Activated CD8-positive, alpha-beta memory T cell treated with anti-CD3 and anti-CD28 coated beads, Interleukin-2, amount 50 U/mL, for 4 hours (primary cell): ENCODE measurements around the gene SEZ6.

Source experiments
- DNase-seq: peaks from one replicate; pipeline ENCODE4 v3.0.0-alpha.2; 2020

Gene SEZ6

DNA sequence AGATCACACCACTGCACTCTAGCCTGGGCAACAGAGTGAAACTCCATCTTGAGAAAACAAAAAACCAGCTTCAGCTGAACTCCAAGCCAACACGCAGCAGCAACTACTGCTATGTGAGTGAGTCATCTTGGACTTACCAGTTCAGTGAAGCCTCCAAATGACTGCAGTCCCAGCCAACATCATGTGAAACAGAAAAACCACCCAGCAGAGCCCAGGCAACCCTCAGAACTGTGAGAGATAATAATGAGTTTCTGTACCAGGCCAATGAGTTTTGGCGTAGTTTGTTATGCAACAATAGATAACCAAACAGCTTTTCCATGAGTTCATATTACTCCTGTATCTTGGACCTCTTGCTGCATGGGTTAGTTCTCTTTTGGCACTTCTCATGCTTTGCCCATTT is 77.8 kb downstream of the SEZ6 start:
- peak; percentile 26 for DNase-seq

DNA sequence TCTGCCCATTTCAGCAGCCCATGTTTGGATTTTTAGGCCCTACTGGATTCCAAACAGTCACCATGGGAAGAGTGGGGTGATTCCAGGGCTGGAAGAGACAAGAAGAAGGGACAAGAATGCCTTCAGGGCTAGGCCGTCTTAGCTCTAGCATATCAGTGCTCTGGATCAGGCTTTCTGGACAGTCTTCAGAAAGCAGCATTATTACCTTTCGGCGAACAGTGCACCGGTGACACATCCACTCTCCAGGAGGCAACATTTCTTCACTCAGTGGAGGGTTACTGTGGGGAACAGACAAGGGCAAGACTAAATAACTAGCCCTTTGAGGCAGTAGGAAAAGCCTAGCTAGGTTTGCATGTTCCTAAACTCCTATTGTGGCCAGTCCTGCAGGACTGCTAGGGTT is 79.0 kb downstream of the SEZ6 start:
- no peak for DNase-seq

DNA sequence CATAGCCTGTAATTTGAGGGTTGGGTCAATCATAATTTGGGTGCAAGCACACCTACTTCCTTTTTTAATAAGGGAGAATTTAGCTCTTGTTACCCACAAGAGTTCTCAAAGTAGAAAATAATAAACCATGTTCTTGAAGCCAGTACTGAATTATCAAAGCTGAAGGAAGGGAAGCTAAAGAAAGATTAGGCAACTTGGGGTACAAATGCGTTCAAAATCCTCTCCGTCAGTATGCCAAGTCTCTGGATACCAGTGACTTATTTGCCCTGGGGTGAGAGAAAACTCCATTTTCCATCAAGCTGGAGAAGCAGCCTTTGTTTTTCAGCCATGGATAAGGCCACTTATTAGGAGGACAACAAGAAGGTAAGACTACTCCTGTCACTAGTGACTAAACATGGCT is 79.5 kb downstream of the SEZ6 start:
- no peak for DNase-seq

DNA sequence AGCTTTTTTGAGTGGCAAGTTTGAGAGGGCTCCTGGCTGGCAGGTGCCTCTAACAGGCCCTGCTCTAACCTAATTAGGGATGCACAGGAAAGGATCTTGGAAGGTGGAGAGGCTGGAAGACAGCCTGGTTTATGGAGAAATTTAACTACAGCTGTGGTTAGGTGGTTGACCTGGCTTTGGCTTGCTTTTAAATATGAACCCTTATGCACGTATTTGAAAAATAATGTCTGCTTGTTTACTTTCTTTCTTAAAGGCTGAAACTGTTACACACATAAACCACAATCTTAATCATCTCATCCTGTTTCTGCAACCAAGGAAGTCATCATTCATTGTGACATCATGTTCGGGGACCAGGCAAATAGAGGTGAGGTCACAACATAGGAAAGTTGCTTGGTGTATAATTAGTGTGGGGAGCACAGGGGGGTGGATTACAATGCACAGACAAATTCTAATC is 79.9 kb downstream of the SEZ6 start:
- peak; percentile 32 for DNase-seq

DNA sequence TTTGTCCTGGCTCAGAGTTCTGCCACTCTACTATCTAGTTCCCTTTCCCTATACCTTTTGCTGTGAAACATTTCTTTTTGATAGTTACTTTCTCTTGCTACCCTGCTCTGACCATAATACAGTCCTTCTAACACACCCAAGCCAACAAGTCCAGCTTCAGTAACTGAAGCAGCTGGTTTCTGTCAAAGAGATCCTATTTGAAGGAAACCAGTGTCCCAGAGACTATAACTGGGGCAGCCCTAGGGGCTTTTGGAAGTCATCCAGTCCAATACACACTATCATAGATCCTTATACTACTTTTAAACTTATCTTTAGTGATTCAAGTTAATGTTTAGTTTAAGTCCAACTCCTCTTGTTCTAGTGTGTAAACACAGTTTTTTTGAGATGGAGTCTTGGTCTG is 85.6 kb downstream of the SEZ6 start:
- DNase-seq, result no peak

- no peak for DNase-seq
These were observed 87.5 kb downstream of the SEZ6 start for GRCh38 chr17:28918295-28918694.

DNA sequence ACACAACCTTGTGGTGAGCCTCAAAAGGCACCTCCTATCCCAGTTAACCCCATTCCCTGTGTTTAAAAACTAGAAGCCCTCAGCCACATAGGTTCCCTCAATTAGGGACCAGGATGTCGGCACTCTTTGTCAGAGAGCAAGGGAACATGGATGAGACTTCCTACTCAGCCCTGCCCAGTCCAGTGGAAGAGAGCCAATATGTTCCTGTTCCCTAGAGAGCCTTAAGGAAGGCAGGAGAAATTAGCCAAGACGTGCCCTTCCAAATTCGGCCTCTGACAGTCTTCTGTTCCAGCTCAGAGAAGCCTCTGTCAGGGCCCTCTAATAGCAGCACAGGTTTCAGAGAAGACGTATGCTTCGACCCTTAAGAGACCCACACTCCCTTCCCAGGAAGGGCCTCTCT is 88.4 kb downstream of the SEZ6 start:
- DNase-seq, result no peak

DNA sequence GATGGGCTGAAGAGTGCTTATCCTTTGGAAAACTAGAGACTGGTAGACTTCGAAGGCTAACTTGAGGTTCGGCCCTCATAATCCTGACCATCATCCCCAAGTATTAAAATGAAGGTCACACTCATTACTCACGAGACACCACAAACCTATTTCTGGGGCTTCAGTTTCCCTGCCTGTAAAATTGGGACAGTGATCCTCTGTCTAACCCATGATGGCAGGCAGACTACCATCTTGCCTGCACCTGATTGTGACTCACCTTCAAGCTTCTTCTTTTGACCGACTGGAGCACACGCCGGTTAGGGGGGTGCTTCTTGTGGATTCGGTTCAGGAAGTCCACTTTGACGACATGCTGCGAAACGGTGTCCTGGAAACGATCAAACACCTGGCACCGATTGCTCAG is 88.8 kb downstream of the SEZ6 start:
- no peak for DNase-seq

DNA sequence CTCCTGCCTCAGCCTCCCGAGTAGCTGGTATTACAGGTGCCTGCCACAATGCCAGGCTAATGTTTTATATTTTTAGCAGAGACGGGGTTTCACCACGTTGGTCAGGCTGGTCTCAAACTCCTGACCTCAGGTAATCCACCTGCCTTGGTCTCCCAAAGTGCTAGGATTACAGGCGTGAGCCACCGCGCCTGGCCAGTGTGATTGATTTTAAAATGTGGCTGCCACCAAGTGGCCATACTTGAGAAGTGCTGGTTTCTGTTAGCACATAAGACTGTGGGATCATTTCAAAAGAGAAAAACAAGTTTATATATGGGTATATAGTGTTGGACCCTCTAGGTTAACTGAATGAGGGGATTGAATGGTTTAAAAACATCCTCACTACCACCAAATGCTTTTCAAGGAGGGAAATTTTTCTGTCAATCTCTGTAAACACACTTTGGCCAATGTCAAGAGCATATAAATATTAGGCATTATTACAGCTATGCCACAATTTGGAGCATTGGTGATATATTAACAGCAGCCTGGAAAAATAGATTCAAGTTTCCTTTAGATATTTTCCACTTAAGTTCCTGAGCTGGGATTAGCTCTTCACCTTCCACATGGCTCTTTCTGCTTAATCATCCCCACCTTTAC is 89.4 kb downstream of the SEZ6 start:
- DNase-seq, result peak; percentile 54

DNA sequence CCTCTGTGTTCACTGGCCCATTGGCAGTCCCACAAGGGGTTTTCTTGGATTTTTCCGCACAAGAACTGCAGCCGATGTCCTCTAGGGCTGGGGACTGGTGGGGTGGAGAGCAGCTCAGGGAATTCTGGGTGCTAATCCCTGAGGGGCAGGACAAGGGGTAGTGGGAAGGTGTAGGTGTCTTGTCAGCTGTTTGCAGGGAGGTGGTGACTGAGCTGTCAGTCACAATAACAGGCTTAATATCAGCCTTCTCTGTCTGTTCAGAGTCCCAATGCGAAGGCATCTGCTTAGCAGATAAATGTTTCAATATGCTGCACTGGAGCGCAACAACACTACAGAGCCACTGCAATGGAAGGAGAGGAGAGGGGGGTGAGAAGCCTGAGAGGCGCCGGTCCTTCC is 92.9 kb downstream of the SEZ6 start:
- no peak for DNase-seq

DNA sequence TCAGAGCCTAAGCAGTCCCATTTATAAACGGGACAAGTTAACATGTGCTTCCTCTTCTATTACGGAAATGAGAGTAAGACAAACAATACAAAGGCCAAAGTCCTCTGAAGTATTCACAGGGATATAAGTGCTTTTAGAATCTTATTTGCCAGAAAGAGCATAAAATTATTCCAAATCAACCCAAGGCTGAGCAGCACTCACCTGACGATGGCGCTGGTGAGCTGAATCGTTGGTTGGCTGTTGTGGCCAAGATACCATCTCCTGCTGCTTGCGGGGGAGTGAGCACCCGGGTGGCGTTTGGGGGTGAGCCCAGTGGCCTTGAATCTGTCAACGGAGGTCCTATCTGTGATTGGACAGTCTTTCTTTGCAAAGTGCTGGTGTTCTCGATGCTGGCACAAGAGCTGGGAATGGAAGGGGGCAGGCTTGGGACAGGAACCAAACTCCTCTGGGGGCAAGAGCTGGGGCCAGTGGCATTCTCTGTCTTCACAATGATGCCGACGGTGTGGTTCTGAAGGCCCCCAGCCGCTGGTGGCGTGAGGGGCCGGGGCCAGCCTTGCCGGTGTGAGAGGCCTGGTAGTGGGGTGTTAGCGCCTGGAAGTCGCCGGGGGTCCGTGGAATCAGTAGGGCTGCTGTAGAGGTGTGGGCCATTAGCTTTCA is 93.4 kb downstream of the SEZ6 start:
- DNase-seq, result no peak

GRCh38 chr17:28911411-28912045 is 94.3 kb downstream of the SEZ6 start:
- no peak for DNase-seq

GRCh38 chr17:28910534-28910933 is 95.3 kb downstream of the SEZ6 start:
- no peak for DNase-seq

GRCh38 chr17:28908640-28909167 is 97.1 kb downstream of the SEZ6 start:
- no peak for DNase-seq

DNA sequence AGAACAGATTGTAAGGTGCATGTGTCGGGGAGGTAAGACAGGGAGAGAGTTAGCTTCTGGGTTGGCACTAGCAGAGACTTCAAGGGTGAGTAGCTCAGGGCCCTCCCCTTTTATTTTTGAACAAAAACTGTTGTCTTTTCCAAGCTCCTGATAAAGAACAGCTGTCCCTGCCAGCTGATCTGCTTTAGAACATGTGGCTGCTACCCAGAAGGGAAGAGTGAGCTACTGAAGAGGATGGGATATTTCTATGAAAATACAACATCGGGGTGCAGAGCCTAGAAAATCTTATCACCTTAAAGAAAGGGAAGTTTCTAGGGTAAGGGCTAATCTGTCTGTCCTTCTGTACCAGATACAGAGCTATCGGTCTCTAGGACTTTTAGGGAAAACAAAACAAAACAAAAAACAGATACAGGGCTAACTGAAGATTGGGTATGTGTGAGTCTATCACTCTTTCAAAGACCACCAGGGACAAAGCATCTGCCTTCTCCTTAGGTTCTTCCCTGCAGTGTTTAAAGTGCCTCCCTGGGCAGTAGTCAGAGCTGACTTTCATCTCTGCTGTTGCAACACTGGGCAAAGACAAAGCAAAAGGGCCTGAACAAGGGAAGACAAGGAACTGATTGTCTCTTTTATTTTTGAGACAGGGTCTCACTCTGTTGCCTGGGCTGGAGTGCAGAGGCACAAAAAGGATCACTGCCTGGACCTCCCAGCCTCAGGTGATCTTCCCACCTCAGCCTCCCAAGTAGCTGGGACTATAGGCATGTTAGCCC is 97.9 kb downstream of the SEZ6 start:
- DNase-seq, result no peak

- no peak for DNase-seq
These were observed 99.0 kb downstream of the SEZ6 start for GRCh38 chr17:28906706-28907438.

DNA sequence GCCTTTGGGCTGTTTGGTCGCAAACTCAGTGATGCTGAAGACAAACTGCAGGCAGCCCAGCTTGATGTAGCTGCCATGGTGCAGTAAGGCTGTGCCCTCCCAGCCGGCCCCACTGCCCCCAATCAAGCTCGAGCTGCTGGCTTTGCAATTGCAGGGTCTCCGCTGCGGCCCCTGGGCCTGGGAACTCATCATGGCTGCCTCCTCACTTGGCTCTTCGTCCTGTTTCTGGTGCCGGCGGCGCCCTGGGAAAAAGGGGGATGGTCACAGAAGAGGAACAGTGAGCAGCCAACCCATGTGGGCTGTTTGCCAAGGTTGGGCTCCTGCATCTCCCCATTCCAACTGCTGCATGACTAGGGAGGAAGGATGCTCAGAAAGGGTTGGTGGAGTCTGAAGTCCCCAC is 99.6 kb downstream of the SEZ6 start:
- no peak for DNase-seq
